Mesendoderm (in vitro differentiated cells): Measurements from ENCODE around the gene CROCC2.

ENCODE experiments used
- DNase-seq: peaks from one replicate; pipeline ENCODE4 v3.0.0; 2013
- H2AK5ac ChIP-seq: 2 replicates; pipeline ENCODE4 v1.6.1; 2013; ENCODE audit warnings: low read length, inconsistent platforms
- H2BK120ac ChIP-seq: 2 replicates; pipeline ENCODE4 v1.6.1; 2013; ENCODE audit warnings: low read depth, mild to moderate bottlenecking, low read length, moderate library complexity, mixed read lengths
- H2BK15ac ChIP-seq: replicated peaks from 2 replicates; pipeline ENCODE4 v1.6.1; 2013; ENCODE audit warnings: low read depth, mild to moderate bottlenecking, moderate library complexity
- H2BK5ac ChIP-seq: 2 replicates; pipeline ENCODE4 v1.6.1; 2013; ENCODE audit warnings: low read length, inconsistent platforms
- H3K18ac ChIP-seq: 2 replicates; pipeline ENCODE4 v1.6.1; 2013; ENCODE audit warnings: mild to moderate bottlenecking, low read length, mixed read lengths
- H3K23ac ChIP-seq: one replicate; pipeline ENCODE4 v1.6.1; 2013; ENCODE audit warnings: low read length
- H3K27ac ChIP-seq: 2 replicates; pipeline ENCODE4 v1.5.1; 2013; ENCODE audit warnings: low read depth, mild to moderate bottlenecking, inconsistent platforms, low read length, moderate library complexity
- H3K27me3 ChIP-seq: 2 replicates; pipeline ENCODE4 v1.6.1; 2013; ENCODE audit warnings: low read length, control low read depth, mild to moderate bottlenecking, inconsistent platforms; ENCODE audit not compliant: insufficient read depth, poor library complexity
- H3K36me3 ChIP-seq: 2 replicates; pipeline ENCODE4 v1.6.1; 2013; ENCODE audit warnings: low read length, inconsistent platforms; ENCODE audit not compliant: control insufficient read depth, insufficient read depth
- H3K4ac ChIP-seq: one replicate; pipeline ENCODE4 v1.6.1; 2013; ENCODE audit warnings: low read depth, mild to moderate bottlenecking, low read length, moderate library complexity
- H3K4me1 ChIP-seq: 2 replicates; pipeline ENCODE4 v1.6.1; 2013; ENCODE audit warnings: low read depth, low read length, inconsistent platforms; ENCODE audit not compliant: control insufficient read depth
- H3K4me2 ChIP-seq: 2 replicates; pipeline ENCODE4 v1.6.1; 2013; ENCODE audit warnings: low read length
- H3K4me3 ChIP-seq: 2 replicates; pipeline ENCODE4 v1.5.1; 2013; ENCODE audit warnings: mild to moderate bottlenecking, low read length
- H3K56ac ChIP-seq: one replicate; pipeline ENCODE4 v1.6.1; 2013; ENCODE audit warnings: low read length
- H3K79me1 ChIP-seq: 2 replicates; pipeline ENCODE4 v1.6.1; 2013; ENCODE audit warnings: low read length, inconsistent platforms
- H3K79me2 ChIP-seq: 2 replicates; pipeline ENCODE4 v1.6.1; 2013; ENCODE audit warnings: mild to moderate bottlenecking, low read length; ENCODE audit not compliant: control insufficient read depth, insufficient read depth
- H3K9ac ChIP-seq: 2 replicates; pipeline ENCODE4 v1.6.1; 2013; ENCODE audit warnings: low read length, inconsistent platforms
- H4K5ac ChIP-seq: one replicate; pipeline ENCODE4 v1.6.1; 2013; ENCODE audit warnings: low read length
- H4K8ac ChIP-seq: one replicate; pipeline ENCODE4 v1.6.1; 2013; ENCODE audit warnings: low read depth, mild to moderate bottlenecking, control low read depth, low read length, moderate library complexity
- WGBS: extraction: QIAGEN DNeasy Blood & Tissue Kit; methylation state at CpG from one replicate; pipeline ENCODE4 v1.1.7; 2013; ENCODE audit warnings: low lambda C conversion rate, missing lambda C conversion rate; ENCODE audit not compliant: insufficient coverage; ENCODE audit errors: extremely low coverage; 5-methylcytosine and 5-hydroxymethylcytosine counted together

CROCC2 gene

DNA sequence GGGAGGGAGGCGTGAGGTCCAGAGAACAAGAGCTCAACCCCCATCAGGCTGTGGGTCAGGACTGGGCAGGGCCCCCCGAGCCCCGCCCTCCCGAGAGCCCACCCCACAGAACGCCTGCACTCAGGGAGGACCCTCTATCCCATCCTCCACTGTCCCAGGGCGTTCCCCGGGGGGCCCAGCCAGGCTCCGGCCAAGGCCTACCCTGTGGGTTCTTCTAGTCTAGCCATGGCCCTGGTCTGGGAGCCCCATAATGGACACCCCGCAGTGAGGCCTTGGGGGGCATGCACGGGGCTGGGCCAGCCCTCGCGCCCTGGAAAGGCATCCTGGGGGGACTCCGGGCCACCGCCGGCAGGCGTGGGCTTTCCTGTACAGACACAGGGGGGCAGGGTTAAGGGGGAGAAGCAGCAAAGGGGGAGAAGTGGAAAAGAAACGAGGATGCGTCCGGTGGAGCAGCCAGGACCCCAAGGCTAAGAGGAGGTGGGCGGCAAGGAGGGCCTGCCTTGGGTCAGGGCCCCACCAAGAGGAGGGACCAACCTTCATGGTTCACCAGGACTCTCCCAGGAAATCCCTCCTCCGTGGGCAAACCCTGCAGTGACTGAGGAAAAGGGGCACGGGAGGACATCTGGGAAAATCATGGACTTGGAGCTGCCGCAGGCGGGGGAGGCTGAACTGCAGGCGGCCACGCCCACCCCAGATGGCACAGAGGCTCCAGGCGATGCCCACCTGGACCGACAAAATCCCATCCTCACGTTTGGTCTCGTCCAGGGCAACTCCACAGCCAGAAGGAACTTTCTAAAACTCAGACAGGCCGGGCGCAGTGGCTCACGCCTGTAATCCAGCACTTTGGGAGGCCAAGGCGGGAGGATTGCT, 2.7 kb upstream of the CROCC2 start:
- Histone ChIP-seq H2BK5ac (no peak overlapping the region), H3K27ac (no peak overlapping the region), H2BK120ac (no peak overlapping the region), H3K27me3 (no peaks in the 10 kb centered on the region), H3K23ac (no peak overlapping the region), H3K9ac (no peak overlapping the region), H3K4ac (no peak overlapping the region), H2BK15ac (no peak overlapping the region), H3K4me3 (no peak overlapping the region), H2AK5ac (no peak overlapping the region), H3K4me1 (peaks cover 4% of the 10 kb centered on the region), H3K4me2 (no peak overlapping the region), H3K79me2 (no peaks in the 10 kb centered on the region), H3K79me1 (no peaks in the 10 kb centered on the region), H3K18ac (no peak overlapping the region), H3K36me3 (no peaks in the 10 kb centered on the region), H4K8ac (no peak overlapping the region), H4K5ac (no peak overlapping the region), H3K56ac (no peak overlapping the region)
- DNase-seq: no peak
- WGBS: no CpG with 5 or more reads among the region's 34 CpGs

DNA sequence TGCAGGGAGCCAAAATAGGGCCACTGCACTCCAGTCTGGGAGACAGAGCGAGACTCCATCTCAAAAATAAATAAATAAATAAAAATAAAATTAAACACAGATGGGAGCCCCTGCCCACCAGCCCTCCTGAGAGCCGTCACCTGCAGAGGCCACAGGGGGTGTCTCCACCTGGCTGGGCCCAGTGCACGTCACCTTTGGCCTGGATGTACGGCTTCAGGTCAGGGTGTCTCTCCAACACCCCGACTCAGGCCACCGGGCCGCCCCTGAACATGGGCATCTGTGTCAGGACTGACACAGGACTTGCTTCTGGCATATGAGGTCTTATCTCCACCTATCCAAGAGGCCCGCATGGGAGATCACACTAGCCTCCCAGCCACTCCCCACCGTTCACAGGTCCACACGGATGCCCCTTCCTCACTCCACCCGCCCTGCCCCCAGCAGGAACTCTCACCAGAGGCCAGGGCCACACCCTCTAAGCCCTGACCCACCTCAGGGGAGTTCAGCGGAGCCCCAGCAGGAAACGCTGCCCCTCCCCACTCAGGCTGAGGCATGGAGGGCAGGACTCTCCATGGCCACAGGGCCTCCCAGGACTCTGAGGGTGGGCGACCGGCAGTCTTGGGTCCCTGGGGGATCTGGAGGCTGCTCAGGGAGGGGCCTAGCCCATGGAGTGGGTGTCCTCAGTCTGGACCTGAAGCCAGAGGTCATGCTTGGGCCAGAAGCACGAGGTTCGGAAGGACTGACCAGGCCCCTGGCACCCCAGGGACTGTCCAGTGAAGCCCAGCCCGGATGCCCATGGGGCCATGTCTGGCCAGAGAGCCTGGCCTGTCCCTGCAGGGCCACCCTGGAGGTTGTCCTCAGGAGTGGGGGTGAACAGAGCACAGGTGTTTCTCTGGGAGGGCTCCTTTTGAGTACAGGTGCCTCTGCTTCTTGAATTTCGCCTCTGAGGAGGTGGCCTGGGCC, 1.6 kb upstream of the CROCC2 start:
- Histone ChIP-seq H4K5ac (no peak overlapping the region), H3K27ac (no peak overlapping the region), H3K36me3 (no peaks in the 10 kb centered on the region), H3K79me1 (no peaks in the 10 kb centered on the region), H4K8ac (no peak overlapping the region), H3K9ac (no peak overlapping the region), H3K4me2 (no peak overlapping the region), H2BK5ac (no peak overlapping the region), H2AK5ac (no peak overlapping the region), H3K23ac (no peak overlapping the region), H3K4me3 (no peak overlapping the region), H3K4me1 (peaks cover 4% of the 10 kb centered on the region), H3K56ac (no peak overlapping the region), H3K27me3 (no peaks in the 10 kb centered on the region), H3K4ac (no peak overlapping the region), H3K18ac (no peak overlapping the region), H3K79me2 (no peaks in the 10 kb centered on the region), H2BK15ac (no peak overlapping the region), H2BK120ac (no peak overlapping the region)
- DNase-seq: no peak
- no CpG with 5 or more reads among the region's 19 CpGs for WGBS

DNA sequence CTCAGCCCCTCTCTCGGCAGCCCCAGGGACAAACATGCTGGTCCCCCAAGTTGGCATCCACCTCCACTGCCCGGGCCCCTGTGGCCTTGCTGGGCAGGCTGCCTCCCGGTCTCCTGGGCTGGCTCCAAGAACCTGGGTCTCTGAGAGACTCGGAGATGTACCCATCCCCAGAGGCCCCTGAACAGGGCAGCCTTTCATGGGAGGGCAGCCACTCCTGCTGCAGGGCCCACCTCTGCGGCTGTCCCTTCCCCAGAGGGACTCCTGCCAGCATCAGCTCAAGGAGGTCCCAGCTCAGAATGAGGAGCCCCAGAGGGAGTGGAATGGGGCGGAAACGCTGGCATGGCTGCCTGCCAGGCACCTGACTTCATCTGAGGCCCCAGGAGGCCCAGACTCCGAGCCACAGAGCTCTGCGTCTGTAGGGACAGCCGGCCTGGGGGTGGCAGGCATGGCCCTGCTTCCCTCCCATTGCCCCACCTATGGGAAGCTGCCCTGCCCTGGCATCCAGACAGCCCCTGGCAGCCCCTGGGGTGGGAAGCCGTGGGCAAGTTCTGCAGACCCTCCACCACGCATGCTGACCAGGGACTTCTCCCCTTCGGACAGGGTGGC, 857 bp upstream of the CROCC2 start:
- Histone ChIP-seq H3K9ac (no peak overlapping the region), H3K4ac (no peak overlapping the region)
- no CpG with 5 or more reads among the region's 13 CpGs for WGBS

DNA sequence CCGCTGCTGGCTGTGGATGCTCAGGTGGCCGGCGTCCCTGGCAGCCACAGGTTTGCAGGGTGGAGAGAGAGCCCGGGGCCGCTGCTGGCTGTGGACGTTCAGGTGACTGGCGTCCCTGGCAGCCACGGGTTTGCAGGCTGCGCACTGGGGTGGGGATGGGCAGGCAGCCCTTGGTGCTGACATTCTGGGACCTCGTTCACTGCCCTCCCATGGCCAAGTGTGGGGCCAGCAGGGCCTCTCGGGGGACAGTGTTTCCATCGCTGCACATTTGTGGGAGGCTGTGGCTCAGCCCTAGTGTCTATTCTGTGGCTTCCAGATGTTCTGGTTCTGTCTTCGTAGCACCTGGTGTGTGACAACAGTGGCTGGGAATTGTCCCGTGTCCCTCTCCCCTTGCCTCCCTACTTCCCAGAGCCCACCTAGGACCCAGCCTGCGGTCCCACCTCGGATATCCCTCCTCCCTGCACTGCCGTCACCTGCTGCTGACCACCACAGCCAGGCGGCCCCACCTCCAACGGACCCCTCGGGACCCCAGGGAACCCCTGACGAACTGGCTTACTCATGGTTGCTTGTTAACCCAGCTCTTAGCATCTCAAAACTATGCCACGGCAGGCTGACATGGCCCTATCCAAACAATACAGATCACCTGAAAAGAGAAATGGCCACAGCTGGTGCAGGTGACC, 915 bp downstream of the CROCC2 start:
- H3K56ac ChIP-seq: no peak overlapping the region
- H3K79me2 ChIP-seq: no peaks in the 10 kb centered on the region
- no peak overlapping the region for H3K23ac ChIP-seq
- no peak overlapping the region for H3K4ac ChIP-seq
- no peak overlapping the region for H3K4me3 ChIP-seq
- H4K5ac ChIP-seq: no peak overlapping the region
- H4K8ac ChIP-seq: no peak overlapping the region
- H3K4me1 ChIP-seq: peaks cover 3% of the 10 kb centered on the region
- H3K4me2 ChIP-seq: no peak overlapping the region
- no peak for DNase-seq
- no peaks in the 10 kb centered on the region for H3K36me3 ChIP-seq
- no CpG with 5 or more reads among the region's 22 CpGs for WGBS
- H3K27ac ChIP-seq: no peak overlapping the region
- H3K27me3 ChIP-seq: no peaks in the 10 kb centered on the region
- H2BK5ac ChIP-seq: no peak overlapping the region
- no peak overlapping the region for H2BK120ac ChIP-seq
- no peaks in the 10 kb centered on the region for H3K79me1 ChIP-seq
- H2AK5ac ChIP-seq: no peak overlapping the region
- no peak overlapping the region for H2BK15ac ChIP-seq
- H3K9ac ChIP-seq: no peak overlapping the region
- H3K18ac ChIP-seq: no peak overlapping the region

More for the DNA sequence above, 857 bp upstream of the CROCC2 start:
- no peaks in the 10 kb centered on the region for H3K79me2 ChIP-seq
- no peak overlapping the region for H2BK15ac ChIP-seq
- no peak overlapping the region for H3K27ac ChIP-seq
- H3K79me1 ChIP-seq: no peaks in the 10 kb centered on the region
- H3K4me3 ChIP-seq: no peak overlapping the region
- no peak overlapping the region for H3K56ac ChIP-seq
- H4K5ac ChIP-seq: no peak overlapping the region
- H3K4me2 ChIP-seq: no peak overlapping the region
- H3K36me3 ChIP-seq: no peaks in the 10 kb centered on the region
- no peak overlapping the region for H2BK5ac ChIP-seq
- no peak overlapping the region for H4K8ac ChIP-seq
- no peak overlapping the region for H2BK120ac ChIP-seq
- no peak overlapping the region for H2AK5ac ChIP-seq
- DNase-seq: no peak
- no peak overlapping the region for H3K23ac ChIP-seq
- no peak overlapping the region for H3K18ac ChIP-seq
- peaks cover 4% of the 10 kb centered on the region for H3K4me1 ChIP-seq
- H3K27me3 ChIP-seq: no peaks in the 10 kb centered on the region

DNA sequence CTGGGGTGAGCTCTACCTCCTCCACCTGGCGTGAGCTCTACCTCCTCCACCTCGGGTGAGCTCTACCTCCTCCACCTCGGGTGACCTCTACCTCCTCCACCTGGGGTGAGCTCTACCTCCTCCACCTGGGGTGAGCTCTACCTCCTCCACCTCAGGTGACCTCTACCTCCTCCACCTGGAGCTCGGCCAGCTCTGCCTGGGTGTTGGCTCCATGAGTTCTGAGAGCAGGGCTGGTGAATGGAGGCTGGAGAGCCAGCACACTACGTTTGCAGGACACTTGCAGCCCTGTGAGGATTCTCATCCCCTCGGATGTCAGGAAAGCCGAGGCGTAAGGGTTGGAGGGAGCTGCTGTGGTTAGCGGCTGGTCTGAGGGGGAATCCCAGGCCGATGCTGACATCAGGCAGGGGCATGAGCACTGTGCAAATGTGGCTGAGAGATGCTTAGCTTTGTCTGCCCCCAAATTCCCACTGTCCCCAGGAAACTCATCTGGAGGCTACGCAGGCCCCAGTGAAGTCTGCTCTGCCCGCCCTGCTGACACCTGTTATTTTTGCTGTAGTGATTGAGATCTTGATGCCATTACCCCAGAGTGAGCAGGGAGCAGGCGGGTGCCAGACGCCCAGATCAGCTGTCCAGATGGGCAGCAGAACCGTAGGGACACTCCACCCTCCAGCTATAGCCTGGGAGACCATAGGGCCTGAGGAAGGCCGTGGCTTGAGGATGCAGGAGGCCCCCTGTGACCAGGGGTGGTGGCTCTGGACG, 3.3 kb downstream of the CROCC2 start:
- no peak for DNase-seq
- Histone ChIP-seq H2BK5ac (no peak overlapping the region), H3K9ac (no peak overlapping the region)

More for the DNA sequence above, 3.3 kb downstream of the CROCC2 start:
- H2BK15ac ChIP-seq: no peak overlapping the region
- no peak overlapping the region for H3K18ac ChIP-seq
- H3K23ac ChIP-seq: no peak overlapping the region
- no peak overlapping the region for H4K5ac ChIP-seq
- H3K27me3 ChIP-seq: no peaks in the 10 kb centered on the region
- no CpG with 5 or more reads among the region's 17 CpGs for WGBS
- no peaks in the 10 kb centered on the region for H3K36me3 ChIP-seq
- no peak overlapping the region for H3K56ac ChIP-seq
- H2BK120ac ChIP-seq: no peak overlapping the region
- H3K4me1 ChIP-seq: no peaks in the 10 kb centered on the region
- H3K79me1 ChIP-seq: no peaks in the 10 kb centered on the region
- H3K27ac ChIP-seq: no peak overlapping the region
- no peak overlapping the region for H3K4me2 ChIP-seq
- H3K4ac ChIP-seq: no peak overlapping the region
- H3K4me3 ChIP-seq: no peak overlapping the region
- H4K8ac ChIP-seq: no peak overlapping the region
- no peaks in the 10 kb centered on the region for H3K79me2 ChIP-seq
- H2AK5ac ChIP-seq: no peak overlapping the region
